Glutamatergic neuron (in vitro differentiated cells): ENCODE measurements around the gene HSPBP1. TPM values are rescaled to one million over a fixed set of nuclear protein-coding genes. Genes with fewer than 3 reads are reported as not detected.
A peak's percentile ranks its signal among the peaks of the same experiment; 100 is the strongest.

Experiments used
- DNase-seq: peaks from one replicate; pipeline ENCODE4 v3.0.0; 2022
- H3K27ac Mint-ChIP-seq: one replicate; pipeline ENCODE4 v1.8.0; 2020; ENCODE audit warnings: mild to moderate bottlenecking, mixed read lengths, inconsistent platforms; ENCODE audit not compliant: unreplicated experiment
- H3K27me3 Mint-ChIP-seq: one replicate; pipeline ENCODE4 v1.8.0; 2020; ENCODE audit warnings: mild to moderate bottlenecking, moderate library complexity, mixed read lengths, inconsistent platforms; ENCODE audit not compliant: unreplicated experiment
- H3K36me3 Mint-ChIP-seq: one replicate; pipeline ENCODE4 v1.8.0; 2020; ENCODE audit warnings: mild to moderate bottlenecking, mixed read lengths, inconsistent platforms; ENCODE audit not compliant: unreplicated experiment
- H3K4me1 Mint-ChIP-seq: one replicate; pipeline ENCODE4 v1.8.0; 2020; ENCODE audit warnings: mild to moderate bottlenecking, low read depth, mixed read lengths, inconsistent platforms; ENCODE audit not compliant: unreplicated experiment
- H3K4me3 Mint-ChIP-seq: one replicate; pipeline ENCODE4 v1.8.0; 2020; ENCODE audit warnings: mild to moderate bottlenecking, mixed read lengths, inconsistent platforms; ENCODE audit not compliant: unreplicated experiment
- H3K9me3 Mint-ChIP-seq: one replicate; pipeline ENCODE4 v1.8.0; 2020; ENCODE audit warnings: mild to moderate bottlenecking, moderate library complexity, mixed read lengths, inconsistent platforms; ENCODE audit not compliant: unreplicated experiment
- CTCF ChIP-seq: fragments of 200-600 bp; sonication (generic); IDR thresholded peaks from one replicate; pipeline ENCODE4 v1.5.0; 2021; ENCODE audit not compliant: partially characterized antibody, unreplicated experiment
- total RNA-seq: library from RNA; stranded (reverse); fragmentation: NEBNext Ultra II Directional; extraction: Animal tissue kit (Norgen Biotek cat#: 25700); gene quantifications from one replicate; pipeline ENCODE4 v1.2.1, GENCODE V29; 2021; ENCODE audit not compliant: unreplicated experiment

HSPBP1 gene
- total RNA-seq, 1 donor from 2014 or later: 41.5 TPM

GRCh38 chr19:55305491-55305890 lies 25.6 kb upstream of the HSPBP1 start:
- peaks cover 9% of the 10 kb centered on the region for H3K36me3 Mint-ChIP-seq

GRCh38 chr19:55304980-55305379 lies 25.1 kb upstream of the HSPBP1 start:
- TF ChIP-seq CTCF: no peak
- Mint-ChIP-seq H3K4me1 (peaks cover 7% of the 10 kb centered on the region), H3K9me3 (peaks cover 1% of the 10 kb centered on the region), H3K36me3 (peaks cover 4% of the 10 kb centered on the region), H3K27me3 (peaks cover 10% of the 10 kb centered on the region), H3K4me3 (no peak overlapping the region), H3K27ac (no peak overlapping the region)
- no peak for DNase-seq

More at GRCh38 chr19:55305491-55305890, 25.6 kb upstream of the HSPBP1 start:
- peaks cover 10% of the 10 kb centered on the region for H3K27me3 Mint-ChIP-seq
- H3K27ac Mint-ChIP-seq: no peak overlapping the region
- TF ChIP-seq CTCF: no peak
- DNase-seq: no peak
- peaks cover 12% of the 10 kb centered on the region for H3K4me1 Mint-ChIP-seq
- no peak overlapping the region for H3K4me3 Mint-ChIP-seq
- peaks cover 1% of the 10 kb centered on the region for H3K9me3 Mint-ChIP-seq

- Mint-ChIP-seq H3K36me3 (peaks cover 4% of the 10 kb centered on the region), H3K4me1 (peaks cover 7% of the 10 kb centered on the region), H3K9me3 (peaks cover 3% of the 10 kb centered on the region), H3K27ac (no peak overlapping the region), H3K27me3 (peaks cover 10% of the 10 kb centered on the region), H3K4me3 (no peak overlapping the region)
- no peak for TF ChIP-seq CTCF
- peak; percentile 45 for DNase-seq
Observed at GRCh38 chr19:55304279-55304978, 24.5 kb upstream of the HSPBP1 start.

GRCh38 chr19:55303477-55303876 lies 23.6 kb upstream of the HSPBP1 start:
- no peak for DNase-seq

More at GRCh38 chr19:55303477-55303876, 23.6 kb upstream of the HSPBP1 start:
- Mint-ChIP-seq H3K27me3 (peaks cover 11% of the 10 kb centered on the region), H3K9me3 (peaks cover 3% of the 10 kb centered on the region), H3K4me3 (no peak overlapping the region), H3K27ac (no peak overlapping the region), H3K36me3 (peaks cover 4% of the 10 kb centered on the region), H3K4me1 (peaks cover 7% of the 10 kb centered on the region)
- no peak for TF ChIP-seq CTCF
